ENCODE data around the gene HMSD.

- TF ChIP-seq CTCF (IDR thresholded peaks at IDR 0.05; ENCODE audit: low read length) = no peak
- no peak for TF ChIP-seq EZH2 (IDR thresholded peaks at IDR 0.05; ENCODE audit: borderline replicate concordance, low read length)
Observed at GRCh38 chr18:63908858-63909257, 40.2 kb upstream of the HMSD start.
